K562 (cell line): ENCODE measurements around the gene ARHGAP28. TPM values are rescaled to one million over a fixed set of nuclear protein-coding genes. Genes with fewer than 3 reads are reported as not detected.

Experiments used
- AFF4 ChIP-seq: sonication (generic); formaldehyde crosslinking; IDR thresholded peaks from 2 replicates; pipeline ENCODE4 v1.8.0; 2023; ENCODE audit warnings: mild to moderate bottlenecking, missing genetic modification reagents
- CXXC5 ChIP-seq: fragments of 250-450 bp; sonication (Bioruptor Pico); IDR thresholded peaks from 2 replicates; pipeline ENCODE4 v1.8.0; 2022; ENCODE audit warnings: inconsistent platforms, mild to moderate bottlenecking, moderate library complexity
- ELK3 ChIP-seq: fragments of 450-650 bp; formaldehyde crosslinking; IDR thresholded peaks from 2 replicates; pipeline ENCODE4 v1.4.0; 2020; ENCODE audit warnings: mild to moderate bottlenecking
- TBL1XR1 ChIP-seq, 2 experiments: IDR thresholded peaks; 2 replicates each; pipeline ENCODE4 v1.6.1; 2012; ENCODE audit warnings: improper control_type of control experiment in 2 of 2, low read length in 2 of 2, mild to moderate bottlenecking in 1 of 2
- ZEB2 ChIP-seq: fragments of 450-650 bp; IDR thresholded peaks from 2 replicates; pipeline ENCODE4 v1.6.1; 2016
- ZNF407 ChIP-seq: fragments of 450-650 bp; IDR thresholded peaks from 2 replicates; pipeline ENCODE4 v1.6.1; 2016; ENCODE audit warnings: low read depth
- polyA plus RNA-seq, 8 experiments: library from polyadenylated mRNA; depleted of rRNA in 4 of 8; stranded (reverse) in 5 of 8; unstranded in 3 of 8; fragments of >200 nt; fragmentation: Nextera tagmentation in 2 of 8; fragmentation: Illumina TruSeq in 1 of 8; extraction: Ambion mirVana in 2 of 8; extraction: Trizol in 1 of 8; gene quantifications; 2 replicates each; pipeline versions ENCODE4 v1.2.1 to v1.2.3, GENCODE V29; 2011 to 2014; ENCODE audit warnings: inconsistent platforms in 1 of 8, missing spikeins in 1 of 8
- total RNA-seq, 7 experiments: library from RNA; depleted of rRNA in 6 of 7; stranded (reverse); fragments of >200 nt in 6 of 7; fragmentation: Illumina TruSeq in 2 of 7; extraction: Trizol in 2 of 7; gene quantifications; 2 replicates each; pipeline versions ENCODE4 v1.2.1 to v1.2.3, GENCODE V29; 2011 to 2021; ENCODE audit warnings: low replicate concordance in 1 of 7

ARHGAP28 gene
- total and polyA plus RNA-seq, 9 of the 15 experiments (the other 6 are each of a cell fraction or from before 2014, with no cell fraction given): 0.93 to 5.9 (median 5.0) TPM

GRCh38 chr18:6728809-6729246 lies 688 bp upstream of the ARHGAP28 start (continued):
- no peak for TF ChIP-seq AFF4 (CRISPR knock-in tag)
- peak; percentile 14; the same call in 1 of the 2 replicates for TF ChIP-seq ZEB2
- 0 out of 4 replicates have a peak, but pooled peaks of 1 of the 2 experiments have one; percentile 16 for TF ChIP-seq TBL1XR1 (IDR thresholded peaks at IDR 0.05; ENCODE audit: low read length in 2 of 2)
- TF ChIP-seq ELK3 (CRISPR knock-in tag): no peak
- no peak for TF ChIP-seq ZNF407
- TF ChIP-seq CXXC5 (CRISPR knock-in tag): peak; percentile 8; the same call in 1 of the 2 replicates
